K562 (cell line): ENCODE data around the gene AK5. TPM values are rescaled to one million over a fixed set of nuclear protein-coding genes. Genes with fewer than 3 reads are reported as not detected.

ENCODE experiments used
- ATAC-seq: fragments of 200-7000 bp; cut with Tn5 transposase; 3 replicates; pipeline ENCODE4 v1.9.1; 2020; ENCODE audit warnings: moderate library complexity
- BruUV-seq: library from RNA; stranded (reverse); fragments of 400-500 nt; replicated peaks from 2 replicates; lab custom pipeline; 2021; lab: Mats Ljungman, UMichigan
- CTCF ChIA-PET: fragments of 300-600 bp; formaldehyde crosslinking; extraction: SDS; loops from one replicate; lab custom pipeline; 2021; ENCODE audit warnings: low intra/inter-chr PET ratio; lab: Yijun Ruan, JAX
- POLR2A ChIA-PET: fragments of 300-600, 350-650 bp; sonication (Branson Sonifier 250); formaldehyde crosslinking; extraction: SDS; loops from one replicate; lab custom pipeline; 2021; ENCODE audit warnings: antibody characterized with exemption, inconsistent platforms; lab: Yijun Ruan, JAX
- DNase-seq, 4 experiments: peaks; one replicate each; pipeline versions ENCODE4 v3.0.0 to v3.0.0-alpha.2; 2011 to 2018; ENCODE audit warnings: low spot score in 3 of 4, mixed read lengths in 3 of 4; ENCODE audit errors: extremely low read depth in 1 of 4
- FAIRE-seq: peaks from 2 replicates; lab custom pipeline; 2011; peaks lifted over from hg19 to GRCh38; lab: Jason Lieb, UNC
- H2AFZ ChIP-seq: 2 replicates; pipeline ENCODE4 v1.6.0; 2011; ENCODE audit warnings: low read depth, low read length, control low read depth, inconsistent platforms
- H3K27ac ChIP-seq: fragments of 200-600 bp; 3 replicates; pipeline ENCODE4 v1.8.0; 2011; ENCODE audit warnings: low read depth, mild to moderate bottlenecking, control low read depth, inconsistent platforms, low read length, moderate library complexity, mixed read lengths; ENCODE audit errors: extremely low read depth
- H3K27me3 ChIP-seq, 2 experiments: fragments of 300-600 bp in 1 of 2; 2 replicates in 1 of 2; 3 replicates in 1 of 2; pipeline versions ENCODE4 v1.6.0 to v1.8.0; 2011; ENCODE audit warnings: inconsistent platforms in 2 of 2, low read length in 2 of 2, mild to moderate bottlenecking in 1 of 2, mixed read lengths in 1 of 2, moderate library complexity in 1 of 2; ENCODE audit not compliant: control insufficient read depth in 2 of 2, insufficient read depth in 2 of 2
- H3K36me3 ChIP-seq: fragments of 300-600 bp; 3 replicates; pipeline ENCODE4 v1.8.0; 2011; ENCODE audit warnings: mild to moderate bottlenecking, low read length, inconsistent platforms; ENCODE audit not compliant: control insufficient read depth, insufficient read depth
- H3K4me1 ChIP-seq, 2 experiments: fragments of 200-600 bp in 1 of 2; replicated peaks in 1 of 2; 2 replicates in 1 of 2; 3 replicates in 1 of 2; pipeline versions ENCODE4 v1.5.1 to v1.8.0; 2011; ENCODE audit warnings: inconsistent platforms in 2 of 2, low read length in 2 of 2, mild to moderate bottlenecking in 1 of 2, mixed read lengths in 1 of 2, moderate library complexity in 1 of 2; ENCODE audit not compliant: control insufficient read depth in 2 of 2, insufficient read depth in 2 of 2
- H3K4me2 ChIP-seq: 2 replicates; pipeline ENCODE4 v1.6.1; 2011; ENCODE audit warnings: low read length, control low read depth, inconsistent platforms, mixed read lengths; ENCODE audit not compliant: insufficient read depth
- H3K4me3 ChIP-seq: fragments of 200-600 bp; sonication (generic), shearing (Covaris generic); 2 replicates; pipeline ENCODE4 v1.5.1; 2016; ENCODE audit warnings: control low read depth, inconsistent platforms
- H3K79me2 ChIP-seq: fragments of 200-600 bp; 3 replicates; pipeline ENCODE4 v1.8.0; 2011; ENCODE audit warnings: low read length, inconsistent platforms; ENCODE audit not compliant: control insufficient read depth, insufficient read depth
- H3K9ac ChIP-seq, 2 experiments: 2 replicates each; pipeline versions ENCODE4 v1.6.0 to v1.6.1; 2011; ENCODE audit warnings: low read depth in 2 of 2, low read length in 2 of 2, control low read depth in 1 of 2, inconsistent platforms in 1 of 2, mild to moderate bottlenecking in 1 of 2, mixed read lengths in 1 of 2; ENCODE audit not compliant: insufficient read depth in 1 of 2
- H3K9me1 ChIP-seq: one replicate; pipeline ENCODE4 v1.6.0; 2011; ENCODE audit warnings: inconsistent platforms, mild to moderate bottlenecking, low read length, moderate library complexity; ENCODE audit not compliant: control insufficient read depth, insufficient read depth
- H3K9me3 ChIP-seq: replicated peaks from 2 replicates; pipeline ENCODE4 v1.5.1; 2011; ENCODE audit warnings: low read depth, low read length, inconsistent platforms; ENCODE audit not compliant: control insufficient read depth, insufficient read depth
- H4K20me1 ChIP-seq: replicated peaks from 2 replicates; pipeline ENCODE4 v1.6.1; 2011; ENCODE audit warnings: low read length, inconsistent platforms, mixed read lengths; ENCODE audit not compliant: control insufficient read depth, insufficient read depth
- ARID3B ChIP-seq: fragments of 250-450 bp; sonication (Bioruptor Pico); IDR thresholded peaks from 2 replicates; pipeline ENCODE4 v1.4.0; 2020; ENCODE audit warnings: borderline replicate concordance
- ATF1 ChIP-seq, 2 experiments: fragments of 450-650 bp in 1 of 2; IDR thresholded peaks; 2 replicates each; pipeline ENCODE4 v1.6.1; 2016; ENCODE audit warnings: missing compliant biosample characterization in 1 of 2, missing genetic modification characterization in 1 of 2
- CAMTA2 ChIP-seq: fragments of 250-450 bp; sonication (Bioruptor Pico); conservative IDR thresholded peaks from 2 replicates; pipeline ENCODE4 v1.5.1; 2022
- CHAMP1 ChIP-seq: fragments of 450-650 bp; IDR thresholded peaks from 2 replicates; pipeline ENCODE4 v1.6.1; 2016; ENCODE audit warnings: mild to moderate bottlenecking
- CHD2 ChIP-seq: IDR thresholded peaks from 2 replicates; pipeline ENCODE4 v1.6.1; 2011; ENCODE audit warnings: low read depth, low read length
- CREM ChIP-seq: IDR thresholded peaks from 2 replicates; pipeline ENCODE4 v1.6.1; 2014; ENCODE audit warnings: antibody characterized with exemption, low read depth
- CTBP1 ChIP-seq: fragments of 450-650 bp; IDR thresholded peaks from 2 replicates; pipeline ENCODE4 v1.6.1; 2016; ENCODE audit warnings: borderline replicate concordance
- ELF1 ChIP-seq: fragments of 200-800 bp; sonication (Bioruptor generic); IDR thresholded peaks from 2 replicates; pipeline ENCODE4 v1.6.1; 2016; ENCODE audit warnings: missing genetic modification characterization, missing compliant biosample characterization
- EZH2 ChIP-seq: IDR thresholded peaks from 2 replicates; pipeline ENCODE4 v1.6.1; 2012; ENCODE audit warnings: low read depth, mild to moderate bottlenecking, inconsistent platforms, low read length, borderline replicate concordance
- KLF1 ChIP-seq: fragments of 450-650 bp; IDR thresholded peaks from 2 replicates; pipeline ENCODE4 v1.6.1; 2016; ENCODE audit warnings: missing genetic modification characterization, missing compliant biosample characterization
- RBM25 ChIP-seq: fragments of 200-400 bp; formaldehyde crosslinking; IDR thresholded peaks from 2 replicates; pipeline ENCODE4 v1.6.1; 2018; ENCODE audit warnings: low read length, low read depth, moderate library complexity; ENCODE audit not compliant: severe bottlenecking
- RNF2 ChIP-seq: sonication (generic); IDR thresholded peaks from 2 replicates; pipeline ENCODE4 v1.6.1; 2016
- ZNF165 ChIP-seq: fragments of 250-450 bp; sonication (Bioruptor Pico); IDR thresholded peaks from 2 replicates; pipeline ENCODE4 v1.4.0; 2020; ENCODE audit warnings: borderline replicate concordance
- ZNF212 ChIP-seq: fragments of 450-650 bp; formaldehyde crosslinking; IDR thresholded peaks from 2 replicates; pipeline ENCODE4 v1.4.0; 2020; ENCODE audit warnings: mild to moderate bottlenecking
- ZNF436 ChIP-seq: fragments of 250-450, 450-650 bp; sonication (Bioruptor Pico); formaldehyde crosslinking; IDR thresholded peaks from 2 replicates; pipeline ENCODE4 v1.7.0; 2020; ENCODE audit warnings: mild to moderate bottlenecking
- WGBS: fragments of 100-300 bp; shearing (Covaris generic); methylation state at CpG from one replicate; pipeline ENCODE4 v1.1.6; 2016; ENCODE audit warnings: low coverage, mixed read lengths; ENCODE audit not compliant: insufficient coverage; ENCODE audit errors: missing lambda C conversion rate; 5-methylcytosine and 5-hydroxymethylcytosine counted together
- in situ Hi-C: fragments of 300-500 bp; cut with MboI; formaldehyde crosslinking; loops from 4 replicates; pipeline ENCODE4 v1.15.0; 2018; ENCODE audit warnings: inconsistent platforms, mixed read lengths
- intact Hi-C: fragments of 100-400 bp; cut with micrococcal nuclease; formaldehyde crosslinking; loops from 2 replicates; pipeline ENCODE4 v1.14.2; 2022
- polyA plus RNA-seq, 8 experiments: library from polyadenylated mRNA; depleted of rRNA in 4 of 8; stranded (reverse) in 5 of 8; unstranded in 3 of 8; fragments of >200 nt; fragmentation: Nextera tagmentation in 2 of 8; fragmentation: Illumina TruSeq in 1 of 8; extraction: Ambion mirVana in 2 of 8; extraction: Trizol in 1 of 8; gene quantifications; 2 replicates each; pipeline versions ENCODE4 v1.2.1 to v1.2.3, GENCODE V29; 2011 to 2014; ENCODE audit warnings: inconsistent platforms in 1 of 8, missing spikeins in 1 of 8
- total RNA-seq, 7 experiments: library from RNA; depleted of rRNA in 6 of 7; stranded (reverse); fragments of >200 nt in 6 of 7; fragmentation: Illumina TruSeq in 2 of 7; extraction: Trizol in 2 of 7; gene quantifications; 2 replicates each; pipeline versions ENCODE4 v1.2.1 to v1.2.3, GENCODE V29; 2011 to 2021; ENCODE audit warnings: low replicate concordance in 1 of 7
- TF ChIP-seq, protein P1 (sequence below): sonication (generic); formaldehyde crosslinking; IDR thresholded peaks from 2 replicates; pipeline ENCODE4 v1.9.0; 2022; ENCODE audit warnings: mild to moderate bottlenecking, missing genetic modification reagents
- TF ChIP-seq, protein P2 (sequence below): sonication (generic); formaldehyde crosslinking; IDR thresholded peaks from 2 replicates; pipeline ENCODE4 v1.8.0; 2022; ENCODE audit warnings: missing genetic modification reagents, mild to moderate bottlenecking, borderline replicate concordance
- TF ChIP-seq, protein P3 (sequence below): sonication (generic); IDR thresholded peaks from 2 replicates; pipeline ENCODE4 v1.6.1; 2016

Gene AK5
- total and polyA plus RNA-seq, 9 of the 15 experiments (the other 6 are each of a cell fraction or from before 2014, with no cell fraction given), result 0.06 TPM; not detected in 8

GRCh38 chr1:77475641-77476040 lies 193.8 kb downstream of the AK5 start:
- Histone ChIP-seq H3K9ac (no peak overlapping the region), H3K27me3 (no peaks in the 10 kb centered on the region), H3K79me2 (no peaks in the 10 kb centered on the region), H3K36me3 (no peaks in the 10 kb centered on the region), H3K4me3 (no peak overlapping the region), H4K20me1 (no peaks in the 10 kb centered on the region), H3K27ac (no peak overlapping the region), H3K4me1 (no peaks in the 10 kb centered on the region), H3K9me3 (no peaks in the 10 kb centered on the region), H3K9me1 (no peaks in the 10 kb centered on the region)
- ChIA-PET CTCF (no interaction called here), POLR2A (no interaction called here)
- no TSS peak for BruUV-seq
- FAIRE-seq, result no peak
- intact Hi-C loops, result no loop called here
- no peak for DNase-seq
- 14% methylated on average over 1 of the region's 1 CpG for WGBS
- TF ChIP-seq CREM (no peak), CHAMP1 (no peak), KLF1 (tag) (no peak), ARID3B (no peak), CTBP1 (no peak), ZNF436 (no peak), ZNF212 (CRISPR knock-in tag) (no peak), ATF1 (CRISPR knock-in tag; IDR thresholded peaks at IDR 0.05) (no peak), ATF1 (tag; IDR thresholded peaks at IDR 0.05) (no peak), RNF2 (no peak), ELF1 (tag) (no peak), EZH2 (no peak), CAMTA2 (CRISPR knock-in tag) (no peak), ZNF165 (CRISPR knock-in tag) (no peak), CHD2 (no peak), RBM25 (no peak)
- TF ChIP-seq, protein P1, sequence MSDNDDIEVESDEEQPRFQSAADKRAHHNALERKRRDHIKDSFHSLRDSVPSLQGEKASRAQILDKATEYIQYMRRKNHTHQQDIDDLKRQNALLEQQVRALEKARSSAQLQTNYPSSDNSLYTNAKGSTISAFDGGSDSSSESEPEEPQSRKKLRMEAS (CRISPR knock-in tag), result no peak
- TF ChIP-seq, protein P2, sequence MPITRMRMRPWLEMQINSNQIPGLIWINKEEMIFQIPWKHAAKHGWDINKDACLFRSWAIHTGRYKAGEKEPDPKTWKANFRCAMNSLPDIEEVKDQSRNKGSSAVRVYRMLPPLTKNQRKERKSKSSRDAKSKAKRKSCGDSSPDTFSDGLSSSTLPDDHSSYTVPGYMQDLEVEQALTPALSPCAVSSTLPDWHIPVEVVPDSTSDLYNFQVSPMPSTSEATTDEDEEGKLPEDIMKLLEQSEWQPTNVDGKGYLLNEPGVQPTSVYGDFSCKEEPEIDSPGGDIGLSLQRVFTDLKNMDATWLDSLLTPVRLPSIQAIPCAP (CRISPR knock-in tag), result no peak
- TF ChIP-seq, protein P3, sequence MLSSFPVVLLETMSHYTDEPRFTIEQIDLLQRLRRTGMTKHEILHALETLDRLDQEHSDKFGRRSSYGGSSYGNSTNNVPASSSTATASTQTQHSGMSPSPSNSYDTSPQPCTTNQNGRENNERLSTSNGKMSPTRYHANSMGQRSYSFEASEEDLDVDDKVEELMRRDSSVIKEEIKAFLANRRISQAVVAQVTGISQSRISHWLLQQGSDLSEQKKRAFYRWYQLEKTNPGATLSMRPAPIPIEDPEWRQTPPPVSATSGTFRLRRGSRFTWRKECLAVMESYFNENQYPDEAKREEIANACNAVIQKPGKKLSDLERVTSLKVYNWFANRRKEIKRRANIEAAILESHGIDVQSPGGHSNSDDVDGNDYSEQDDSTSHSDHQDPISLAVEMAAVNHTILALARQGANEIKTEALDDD, result no peak
- TF ChIP-seq, all 486 proteins: peak for 0
- Histone ChIP-seq H2AFZ (no peak overlapping the region), H3K4me2 (no peak overlapping the region)
- in situ Hi-C loops, result no loop called here
- ATAC-seq, result no peak
